HFF-Myc (cell line): ENCODE results near the gene TIPARP.

Experiments
- DNase-seq: peaks from one replicate; pipeline ENCODE4 v3.0.0-alpha.2; 2011; ENCODE audit warnings: low read depth; ENCODE audit errors: extremely low read depth
- H3K4me3 ChIP-seq: replicated peaks from 2 replicates; pipeline ENCODE4 v1.5.1; 2011; ENCODE audit warnings: low read depth, mild to moderate bottlenecking, control low read depth, low read length
- CTCF ChIP-seq: IDR thresholded peaks from 2 replicates; pipeline ENCODE4 v1.5.1; 2012; ENCODE audit warnings: mild to moderate bottlenecking, low read depth, low read length, control low read depth; ENCODE audit errors: missing control alignments

Gene TIPARP

GRCh38 chr3:156631323-156631722 lies 43.1 kb upstream of the TIPARP start:
- H3K4me3 ChIP-seq, result no peak overlapping the region
- DNase-seq, result no peak
- TF ChIP-seq CTCF, result no peak

GRCh38 chr3:156632601-156633000 lies 41.8 kb upstream of the TIPARP start:
- no peak overlapping the region for H3K4me3 ChIP-seq
- no peak for DNase-seq
- no peak for TF ChIP-seq CTCF

- TF ChIP-seq CTCF, result no peak
- H3K4me3 ChIP-seq, result no peak overlapping the region
- DNase-seq, result peak; percentile 29
Measured at GRCh38 chr3:156633335-156633734, 41.1 kb upstream of the TIPARP start.

- H3K4me3 ChIP-seq, result no peak overlapping the region
- no peak for TF ChIP-seq CTCF
- DNase-seq, result no peak
Measured at GRCh38 chr3:156635034-156635433, 39.4 kb upstream of the TIPARP start.

- H3K4me3 ChIP-seq, result no peak overlapping the region
- no peak for DNase-seq
- TF ChIP-seq CTCF, result no peak
Measured at GRCh38 chr3:156635973-156636372, 38.4 kb upstream of the TIPARP start.

GRCh38 chr3:156637480-156638022 lies 36.8 kb upstream of the TIPARP start:
- TF ChIP-seq CTCF, result no peak
- DNase-seq, result no peak

GRCh38 chr3:156638271-156638670 lies 36.1 kb upstream of the TIPARP start:
- no peak overlapping the region for H3K4me3 ChIP-seq
- DNase-seq, result no peak
- TF ChIP-seq CTCF, result no peak

More at GRCh38 chr3:156637480-156638022, 36.8 kb upstream of the TIPARP start:
- no peak overlapping the region for H3K4me3 ChIP-seq
